Measurements from ENCODE around the gene VPS45.

DNA sequence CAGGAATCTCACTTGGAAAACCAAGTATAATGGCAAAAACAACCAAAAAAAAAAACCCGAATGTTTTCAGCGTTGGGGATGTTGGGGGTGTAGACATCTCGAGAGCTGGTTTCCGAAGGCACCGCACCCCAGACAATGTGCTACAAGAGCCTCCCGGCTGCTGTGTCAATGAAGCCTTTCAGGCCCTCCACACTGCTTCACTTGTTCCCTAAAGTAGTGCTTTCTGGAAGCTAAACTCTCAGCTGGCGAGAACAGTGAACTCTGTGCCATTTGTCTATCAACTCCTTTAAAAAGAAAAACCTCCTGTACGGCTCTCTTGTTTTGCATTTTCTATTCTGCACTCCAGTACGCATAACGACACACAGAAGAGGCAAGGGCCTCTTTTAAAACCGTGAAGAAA, 114.7 kb downstream of the VPS45 start:
- TF ChIP-seq, protein P1, sequence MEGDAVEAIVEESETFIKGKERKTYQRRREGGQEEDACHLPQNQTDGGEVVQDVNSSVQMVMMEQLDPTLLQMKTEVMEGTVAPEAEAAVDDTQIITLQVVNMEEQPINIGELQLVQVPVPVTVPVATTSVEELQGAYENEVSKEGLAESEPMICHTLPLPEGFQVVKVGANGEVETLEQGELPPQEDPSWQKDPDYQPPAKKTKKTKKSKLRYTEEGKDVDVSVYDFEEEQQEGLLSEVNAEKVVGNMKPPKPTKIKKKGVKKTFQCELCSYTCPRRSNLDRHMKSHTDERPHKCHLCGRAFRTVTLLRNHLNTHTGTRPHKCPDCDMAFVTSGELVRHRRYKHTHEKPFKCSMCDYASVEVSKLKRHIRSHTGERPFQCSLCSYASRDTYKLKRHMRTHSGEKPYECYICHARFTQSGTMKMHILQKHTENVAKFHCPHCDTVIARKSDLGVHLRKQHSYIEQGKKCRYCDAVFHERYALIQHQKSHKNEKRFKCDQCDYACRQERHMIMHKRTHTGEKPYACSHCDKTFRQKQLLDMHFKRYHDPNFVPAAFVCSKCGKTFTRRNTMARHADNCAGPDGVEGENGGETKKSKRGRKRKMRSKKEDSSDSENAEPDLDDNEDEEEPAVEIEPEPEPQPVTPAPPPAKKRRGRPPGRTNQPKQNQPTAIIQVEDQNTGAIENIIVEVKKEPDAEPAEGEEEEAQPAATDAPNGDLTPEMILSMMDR (IDR thresholded peaks at IDR 0.05; ENCODE audit: insufficient read depth, low read length, poor library complexity, severe bottlenecking): no peak
- no peak for TF ChIP-seq EZH2phosphoT487 (conservative IDR thresholded peaks at IDR 0.05; ENCODE audit: low read length)

Measured in SU-DHL-6 (cell line).